Erythroblast (primary cell): ENCODE results near the gene CARS2.

Experiments used
- GATA1 ChIP-seq: IDR thresholded peaks from 2 replicates; pipeline ENCODE4 v1.6.1; 2011; ENCODE audit warnings: low read depth, mild to moderate bottlenecking, control low read depth, low read length, moderate library complexity
- POLR2A ChIP-seq: IDR thresholded peaks from 2 replicates; pipeline ENCODE4 v1.6.1; 2011; ENCODE audit warnings: mild to moderate bottlenecking, low read length

DNA sequence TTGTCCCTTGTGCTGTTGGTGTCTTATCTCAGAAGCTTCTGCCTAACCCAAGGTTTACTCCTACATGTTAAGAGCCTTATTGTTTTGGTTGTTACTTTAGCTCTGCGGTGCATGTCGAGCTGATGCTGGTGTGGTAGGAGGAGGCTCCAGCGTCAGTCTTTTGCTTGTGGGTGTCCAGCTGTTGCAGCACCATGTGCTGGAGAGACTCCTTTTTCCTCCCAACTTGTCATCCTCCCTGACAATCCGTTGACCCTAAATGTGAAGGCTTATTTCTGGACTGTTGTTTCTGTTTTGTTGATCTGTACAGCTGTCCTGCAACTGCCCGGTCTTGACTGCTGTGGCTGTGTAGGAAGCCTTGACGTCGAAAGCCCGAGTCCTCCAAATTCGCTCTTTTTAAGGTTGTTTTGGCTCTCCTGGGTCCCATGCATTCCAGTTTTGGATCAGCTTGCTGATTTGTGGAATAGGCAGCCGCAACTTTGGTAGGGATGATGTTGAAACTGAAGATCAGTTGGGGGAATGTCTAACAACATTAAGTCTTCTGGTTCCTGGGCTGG is 75.3 kb downstream of the CARS2 start:
- TF ChIP-seq POLR2A (no peak), GATA1 (no peak)
